ENCODE data around the gene BRD1.

BRD1 gene

GRCh38 chr22:49779853-49780697 is 47.6 kb downstream of the BRD1 start:
- no peak for DNase-seq (ENCODE audit: low spot score)
- TF ChIP-seq, protein P1, sequence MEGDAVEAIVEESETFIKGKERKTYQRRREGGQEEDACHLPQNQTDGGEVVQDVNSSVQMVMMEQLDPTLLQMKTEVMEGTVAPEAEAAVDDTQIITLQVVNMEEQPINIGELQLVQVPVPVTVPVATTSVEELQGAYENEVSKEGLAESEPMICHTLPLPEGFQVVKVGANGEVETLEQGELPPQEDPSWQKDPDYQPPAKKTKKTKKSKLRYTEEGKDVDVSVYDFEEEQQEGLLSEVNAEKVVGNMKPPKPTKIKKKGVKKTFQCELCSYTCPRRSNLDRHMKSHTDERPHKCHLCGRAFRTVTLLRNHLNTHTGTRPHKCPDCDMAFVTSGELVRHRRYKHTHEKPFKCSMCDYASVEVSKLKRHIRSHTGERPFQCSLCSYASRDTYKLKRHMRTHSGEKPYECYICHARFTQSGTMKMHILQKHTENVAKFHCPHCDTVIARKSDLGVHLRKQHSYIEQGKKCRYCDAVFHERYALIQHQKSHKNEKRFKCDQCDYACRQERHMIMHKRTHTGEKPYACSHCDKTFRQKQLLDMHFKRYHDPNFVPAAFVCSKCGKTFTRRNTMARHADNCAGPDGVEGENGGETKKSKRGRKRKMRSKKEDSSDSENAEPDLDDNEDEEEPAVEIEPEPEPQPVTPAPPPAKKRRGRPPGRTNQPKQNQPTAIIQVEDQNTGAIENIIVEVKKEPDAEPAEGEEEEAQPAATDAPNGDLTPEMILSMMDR (IDR thresholded peaks at IDR 0.05; ENCODE audit: extremely low read depth, insufficient read depth, missing control alignments): no peak
- in situ Hi-C loops (cut with MboI; ENCODE audit: low pct_unique_long_range_greater_than_20kb, low sequenced_read_pairs, unreplicated experiment): no loop called here

DNA sequence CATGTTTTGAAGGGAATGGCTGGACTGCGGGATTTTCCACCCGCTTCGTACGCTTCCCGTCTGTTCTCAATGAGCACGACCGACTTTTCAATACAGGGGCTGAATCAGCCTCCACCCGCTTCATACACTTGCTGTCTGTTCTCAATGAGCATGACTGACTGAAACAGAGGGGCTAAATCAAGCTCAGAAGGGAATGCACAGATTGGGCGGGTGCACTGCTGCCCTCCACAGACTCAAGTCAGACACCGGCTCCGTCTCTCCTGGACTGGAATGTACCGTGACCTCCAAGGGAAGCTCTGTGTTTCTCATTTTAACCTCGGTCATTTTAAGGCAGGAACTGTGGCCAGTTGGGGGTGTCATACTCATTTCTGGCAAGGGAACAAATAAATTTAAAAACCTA is 48.5 kb downstream of the BRD1 start:
- TF ChIP-seq, protein P1 (IDR thresholded peaks at IDR 0.05; ENCODE audit: extremely low read depth, insufficient read depth, missing control alignments): no peak
- in situ Hi-C loops (cut with MboI; ENCODE audit: low pct_unique_long_range_greater_than_20kb, low sequenced_read_pairs, unreplicated experiment): no loop called here
- DNase-seq (ENCODE audit: low spot score): no peak

- TF ChIP-seq, protein P1 (IDR thresholded peaks at IDR 0.05; ENCODE audit: extremely low read depth, insufficient read depth, missing control alignments): no peak
- DNase-seq (ENCODE audit: low spot score): peak; percentile 23
- in situ Hi-C loops (cut with MboI; ENCODE audit: low pct_unique_long_range_greater_than_20kb, low sequenced_read_pairs, unreplicated experiment): no loop called here
Measured at GRCh38 chr22:49777569-49778249, 50.0 kb downstream of the BRD1 start.

- in situ Hi-C loops (cut with MboI; ENCODE audit: low pct_unique_long_range_greater_than_20kb, low sequenced_read_pairs, unreplicated experiment): no loop called here
- TF ChIP-seq, protein P1 (IDR thresholded peaks at IDR 0.05; ENCODE audit: extremely low read depth, insufficient read depth, missing control alignments): no peak
- peak; percentile 23 for DNase-seq (ENCODE audit: low spot score)
Measured at GRCh38 chr22:49776891-49777290, 50.8 kb downstream of the BRD1 start.

DNA sequence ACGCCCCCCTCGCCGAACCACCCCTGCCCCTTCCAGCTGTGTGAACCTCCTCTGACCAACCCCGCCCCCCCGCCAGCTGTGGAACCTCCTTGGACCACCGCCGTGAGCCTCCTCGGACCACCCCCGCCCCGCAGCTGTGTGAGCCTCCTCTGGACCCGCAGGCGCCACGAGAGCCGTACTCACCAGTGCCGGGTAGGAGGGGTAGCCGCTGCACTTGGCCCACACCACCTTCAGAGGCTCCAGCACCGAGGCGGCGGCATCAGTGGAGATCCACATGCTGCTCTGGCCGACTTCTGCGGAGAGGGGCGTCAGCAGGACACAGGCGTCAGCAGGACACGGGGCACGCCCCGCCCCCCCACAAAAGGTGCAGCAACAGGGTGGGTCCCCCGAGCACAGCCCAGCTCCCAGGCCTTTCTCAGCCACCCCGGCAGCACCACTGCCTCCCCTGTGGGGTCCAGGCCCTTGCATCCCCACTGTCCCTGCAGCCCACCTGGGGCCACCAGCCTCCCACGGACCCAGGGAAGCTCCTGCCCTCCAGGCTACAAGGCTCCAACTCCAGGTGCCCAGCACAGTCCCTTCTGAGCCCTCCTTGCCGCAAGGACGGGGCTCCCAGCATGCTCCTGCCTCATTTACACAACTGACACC is 51.7 kb downstream of the BRD1 start:
- TF ChIP-seq, protein P1 (IDR thresholded peaks at IDR 0.05; ENCODE audit: extremely low read depth, insufficient read depth, missing control alignments): no peak
- peak; percentile 26 for DNase-seq (ENCODE audit: low spot score)
- in situ Hi-C loops (cut with MboI; ENCODE audit: low pct_unique_long_range_greater_than_20kb, low sequenced_read_pairs, unreplicated experiment): no loop called here

GRCh38 chr22:49775191-49775866 is 52.3 kb downstream of the BRD1 start:
- peak; percentile 29 for DNase-seq (ENCODE audit: low spot score)
- TF ChIP-seq, protein P1 (IDR thresholded peaks at IDR 0.05; ENCODE audit: extremely low read depth, insufficient read depth, missing control alignments): no peak
- in situ Hi-C loops (cut with MboI; ENCODE audit: low pct_unique_long_range_greater_than_20kb, low sequenced_read_pairs, unreplicated experiment): no loop called here
